ENCODE measurements around the gene GHR. TPM values are rescaled to one million over a fixed set of nuclear protein-coding genes. Genes with fewer than 3 reads are reported as not detected.

GHR gene
- total and polyA plus RNA-seq, 2 of the 8 experiments (the other 6 are each of a cell fraction or from before 2014, with no cell fraction given): 0.15 to 0.19 TPM

DNA sequence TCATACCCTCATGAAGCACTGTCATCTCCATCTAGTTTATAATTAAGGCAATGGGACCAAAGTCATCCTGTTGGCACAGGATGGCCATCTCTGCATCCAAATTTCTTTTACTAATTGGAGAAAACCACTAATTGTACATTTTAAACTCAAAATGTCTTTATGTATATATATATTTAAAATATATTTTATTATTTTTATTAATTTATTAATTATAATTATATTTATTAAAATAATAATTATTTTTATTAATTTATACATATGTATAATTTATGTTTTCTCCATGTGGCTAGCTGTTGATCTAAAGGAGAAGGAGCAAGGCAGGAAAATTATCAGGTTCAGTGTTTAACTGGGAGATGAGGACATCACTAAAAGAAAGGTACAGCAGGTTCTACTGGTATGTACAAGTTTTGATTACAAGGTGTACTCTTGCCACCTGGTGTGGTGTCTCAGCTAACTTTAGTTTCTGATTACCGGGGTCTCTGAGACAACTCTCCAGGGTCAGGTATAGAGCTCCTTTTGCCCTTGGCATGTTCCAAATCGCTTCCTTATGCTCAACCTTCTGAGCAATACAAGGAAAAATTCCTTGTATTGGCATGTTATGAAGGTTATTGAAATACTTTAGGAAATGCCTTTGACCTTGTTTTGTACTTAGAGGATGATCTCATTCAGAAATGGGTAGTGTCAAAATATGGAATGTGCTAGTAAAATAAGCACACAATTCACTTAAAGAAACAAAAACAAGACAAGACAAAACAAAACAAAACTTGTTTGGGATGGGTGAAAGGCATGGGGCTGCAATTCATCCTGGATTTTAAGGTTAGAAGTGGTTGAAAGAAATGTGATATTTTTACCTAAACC, 79.6 kb downstream of the GHR start:
- Histone ChIP-seq H2BK20ac (ENCODE audit: low read length) (no peak overlapping the region), H3K36me3 (ENCODE audit: control insufficient read depth in 2 of 4, insufficient read depth in 4 of 4, low read length in 3 of 4) (no peaks in the 10 kb centered on the region), H2BK15ac (ENCODE audit: low read length) (no peak overlapping the region), H3K79me2 (ENCODE audit: control insufficient read depth in 1 of 2, insufficient read depth in 2 of 2, low read length in 2 of 2) (no peaks in the 10 kb centered on the region), H3K14ac (ENCODE audit: insufficient read length) (no peak overlapping the region), H4K20me1 (replicated peaks in 1 of 2; ENCODE audit: control insufficient read depth in 1 of 2, insufficient read depth in 2 of 2, low read length in 2 of 2) (no peaks in the 10 kb centered on the region), H3K27me3 (replicated peaks in 1 of 4; ENCODE audit: control insufficient read depth in 3 of 4, extremely low read depth in 1 of 4, insufficient read depth in 3 of 4, low read length in 3 of 4) (no peaks in the 10 kb centered on the region), H3K9me3 (ENCODE audit: insufficient read depth in 2 of 2, low read depth in 1 of 2, low read length in 1 of 2) (no peaks in the 10 kb centered on the region), H3K9ac (replicated peaks in 1 of 4; ENCODE audit: extremely low read depth in 1 of 4, low read depth in 3 of 4, low read length in 3 of 4) (no peak overlapping the region), H2AFZ (ENCODE audit: low read length) (no peak overlapping the region), H3K4me1 (replicated peaks in 1 of 4; ENCODE audit: control insufficient read depth in 3 of 4, insufficient read depth in 4 of 4, low read length in 3 of 4) (peaks cover 0 to 5% (median 1%) of the 10 kb centered on the region in 4 experiments; a peak in 1 of 7 replicates), H3K4me3 (ENCODE audit: extremely low read depth in 1 of 4, insufficient read depth in 2 of 4, low read depth in 3 of 4, low read length in 4 of 4) (no peak overlapping the region), H4K8ac (ENCODE audit: extremely low read depth, insufficient read depth, low read length) (no peak overlapping the region), H3K56ac (replicated peaks; ENCODE audit: insufficient read length, low read depth, low read length) (no peak overlapping the region), H4K5ac (ENCODE audit: insufficient read length, low read depth, low read length) (no peak overlapping the region), H3K23me2 (ENCODE audit: low read depth, low read length) (no peaks in the 10 kb centered on the region), H3K27ac (ENCODE audit: low read depth, low read length) (no peak overlapping the region), H3K18ac (ENCODE audit: extremely low read depth, low read length) (no peak overlapping the region), H2BK120ac (replicated peaks; ENCODE audit: low read depth, low read length) (no peak overlapping the region), H2BK12ac (ENCODE audit: low read depth, low read length) (no peak overlapping the region), H3K79me1 (ENCODE audit: low read depth, low read length) (no peaks in the 10 kb centered on the region), H3K4me2 (ENCODE audit: insufficient read depth in 1 of 2, low read depth in 2 of 2, low read length in 2 of 2) (no peak overlapping the region), H2AK5ac (ENCODE audit: low read depth, low read length) (no peak overlapping the region), H3K23ac (ENCODE audit: insufficient read length) (no peak overlapping the region), H4K91ac (replicated peaks; ENCODE audit: insufficient read length, low read length) (no peak overlapping the region), H3K4ac (replicated peaks; ENCODE audit: insufficient read length, low read depth, low read length) (no peak overlapping the region), H2BK5ac (ENCODE audit: low read depth, low read length) (no peak overlapping the region)
- FAIRE-seq (no peak), DNase-seq (ENCODE audit: low read depth in 1 of 2, low spot score in 2 of 2) (no peak)
- ChIA-PET POLR2A (ENCODE audit: partially characterized antibody) (no interaction called here), CTCF (ENCODE audit: partially characterized antibody) (no interaction called here)
- WGBS, 2 experiments (ENCODE audit: extremely low coverage in 1 of 2, insufficient coverage in 1 of 2, insufficient read length in 1 of 2, insufficient replicate concordance in 2 of 2, low coverage in 1 of 2, low lambda C conversion rate in 2 of 2, missing lambda C conversion rate in 1 of 2): 97% methylated on average over 2 of the region's 2 CpGs; no CpG with 5 or more reads in 1 of the 2 experiments
- TF ChIP-seq EP300 (IDR thresholded peaks at IDR 0.05; ENCODE audit: borderline replicate concordance in 1 of 2, low read depth in 2 of 2, low read length in 2 of 2) (no peak), SP2 (IDR thresholded peaks at IDR 0.05; ENCODE audit: low read length) (no peak), ZNF274 (IDR thresholded peaks at IDR 0.05; ENCODE audit: borderline replicate concordance, extremely low read depth, low read length) (no peak), RXRA (IDR thresholded peaks at IDR 0.05; ENCODE audit: insufficient read depth, low read depth, low read length) (no peak), CHD2 (IDR thresholded peaks at IDR 0.05; ENCODE audit: low read length) (no peak), JUN (IDR thresholded peaks at IDR 0.05; ENCODE audit: low read depth, low read length) (no peak), KDM5A (IDR thresholded peaks at IDR 0.05; ENCODE audit: low read length) (no peak), SP1 (IDR thresholded peaks at IDR 0.05; ENCODE audit: low read depth, low read length) (no peak), CBX5 (IDR thresholded peaks at IDR 0.05; ENCODE audit: low read depth, low read length) (no peak), SUZ12 (IDR thresholded peaks at IDR 0.05; ENCODE audit: low read length) (no peak), JUND (IDR thresholded peaks at IDR 0.05; ENCODE audit: low read length) (no peak), MAX (IDR thresholded peaks at IDR 0.05) (no peak)
- TF ChIP-seq, protein P1, sequence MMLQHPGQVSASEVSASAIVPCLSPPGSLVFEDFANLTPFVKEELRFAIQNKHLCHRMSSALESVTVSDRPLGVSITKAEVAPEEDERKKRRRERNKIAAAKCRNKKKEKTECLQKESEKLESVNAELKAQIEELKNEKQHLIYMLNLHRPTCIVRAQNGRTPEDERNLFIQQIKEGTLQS (IDR thresholded peaks at IDR 0.05; ENCODE audit: insufficient read depth, low read depth, low read length): no peak

All from H1 (cell line).